ENCODE measurements around the gene NRF1. TPM values are rescaled to one million over a fixed set of nuclear protein-coding genes. Genes with fewer than 3 reads are reported as not detected.

The NRF1 gene
- total RNA-seq, 1 donor from 2014 or later = 6.6 TPM

- no peak for TF ChIP-seq CTCF (conservative IDR thresholded peaks at IDR 0.05; ENCODE audit: low read depth, low read length)
- DNase-seq (ENCODE audit: low read depth) = no peak
- no peak overlapping the region for H3K4me3 ChIP-seq (ENCODE audit: low read depth, low read length)
These were observed 135.5 kb downstream of the NRF1 start for GRCh38 chr7:129746857-129747529.

DNA sequence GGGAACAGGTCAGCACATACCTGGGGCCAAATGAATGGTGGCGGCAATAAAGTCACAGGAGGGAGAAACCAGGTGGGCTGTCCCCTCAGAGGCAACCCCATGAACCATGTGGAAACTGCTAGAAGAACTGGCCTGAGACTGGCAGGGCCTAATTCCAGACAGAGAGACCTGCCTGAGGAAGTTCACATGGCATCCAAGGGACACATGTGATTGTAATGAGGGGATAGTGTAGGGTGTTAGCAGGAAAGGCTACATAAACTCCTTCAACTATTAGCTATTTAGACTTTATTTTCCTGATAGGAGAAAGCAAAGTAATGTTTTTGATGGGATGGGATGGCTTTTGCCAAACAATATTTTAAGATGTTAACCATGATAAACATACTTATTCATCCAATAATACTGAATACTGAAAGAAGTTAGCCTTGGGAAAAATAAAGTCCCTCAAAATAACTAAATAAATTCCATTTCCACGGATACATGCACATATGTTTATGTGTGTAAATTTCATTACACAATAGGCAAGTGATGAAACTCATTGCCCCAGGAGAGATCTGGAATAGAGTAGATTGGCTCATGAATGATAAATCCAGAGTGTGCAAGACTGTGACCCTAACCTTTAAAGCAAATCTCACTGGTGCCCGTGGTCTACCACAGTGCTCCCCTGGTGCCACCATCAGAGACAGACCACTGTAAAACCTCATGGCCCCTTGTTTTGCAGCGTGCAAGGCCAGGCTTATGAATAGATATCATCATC is 137.0 kb downstream of the NRF1 start:
- no peak for DNase-seq (ENCODE audit: low read depth)
- no peak overlapping the region for H3K4me3 ChIP-seq (ENCODE audit: low read depth, low read length)
- no peak for TF ChIP-seq CTCF (conservative IDR thresholded peaks at IDR 0.05; ENCODE audit: low read depth, low read length)

DNA sequence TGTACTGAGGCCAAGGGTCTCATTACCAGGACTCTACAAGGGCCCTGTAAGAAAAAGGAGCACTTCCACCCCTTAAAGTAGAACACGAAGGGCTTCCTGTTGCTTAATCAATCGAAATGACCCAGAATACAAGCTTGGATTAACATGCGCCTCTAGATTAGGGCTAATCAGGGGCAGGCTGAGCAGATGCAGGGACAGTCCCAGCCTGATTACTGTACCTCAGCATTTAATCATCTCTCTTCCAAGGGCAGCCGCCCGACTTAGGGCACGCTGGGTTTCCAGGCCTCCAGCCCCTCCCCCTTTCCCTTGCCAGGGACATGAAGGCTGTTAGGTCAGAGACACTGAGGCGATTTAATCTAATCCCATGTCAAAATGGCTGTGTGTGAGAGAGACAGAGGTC is 138.6 kb downstream of the NRF1 start:
- no peak for DNase-seq (ENCODE audit: low read depth)
- H3K4me3 ChIP-seq (ENCODE audit: low read depth, low read length) = no peak overlapping the region
- TF ChIP-seq CTCF (conservative IDR thresholded peaks at IDR 0.05; ENCODE audit: low read depth, low read length) = no peak

DNA sequence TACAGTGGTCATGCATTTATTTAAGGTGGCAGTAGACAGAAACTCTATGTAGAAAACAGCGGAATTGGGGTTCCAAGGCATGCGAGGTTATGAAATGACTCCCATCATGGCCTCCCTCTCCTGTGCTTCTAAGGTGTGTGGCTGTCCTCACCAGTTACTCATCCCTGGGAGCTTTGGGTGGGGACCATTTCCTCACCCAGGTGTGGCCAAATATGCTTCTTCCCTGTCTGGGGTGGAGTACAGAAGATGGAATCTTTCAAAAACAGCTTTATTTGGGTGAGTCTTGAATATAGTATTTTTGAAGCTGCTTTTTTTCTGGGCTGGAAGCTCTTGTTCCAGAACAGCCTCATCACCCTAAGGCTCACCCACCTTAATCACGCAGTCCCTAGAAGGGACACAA is 139.0 kb downstream of the NRF1 start:
- TF ChIP-seq CTCF (conservative IDR thresholded peaks at IDR 0.05; ENCODE audit: low read depth, low read length) = no peak
- no peak overlapping the region for H3K4me3 ChIP-seq (ENCODE audit: low read depth, low read length)
- DNase-seq (ENCODE audit: low read depth) = no peak

GRCh38 chr7:129751916-129752315 is 140.4 kb downstream of the NRF1 start:
- TF ChIP-seq CTCF (conservative IDR thresholded peaks at IDR 0.05; ENCODE audit: low read depth, low read length) = no peak

DNA sequence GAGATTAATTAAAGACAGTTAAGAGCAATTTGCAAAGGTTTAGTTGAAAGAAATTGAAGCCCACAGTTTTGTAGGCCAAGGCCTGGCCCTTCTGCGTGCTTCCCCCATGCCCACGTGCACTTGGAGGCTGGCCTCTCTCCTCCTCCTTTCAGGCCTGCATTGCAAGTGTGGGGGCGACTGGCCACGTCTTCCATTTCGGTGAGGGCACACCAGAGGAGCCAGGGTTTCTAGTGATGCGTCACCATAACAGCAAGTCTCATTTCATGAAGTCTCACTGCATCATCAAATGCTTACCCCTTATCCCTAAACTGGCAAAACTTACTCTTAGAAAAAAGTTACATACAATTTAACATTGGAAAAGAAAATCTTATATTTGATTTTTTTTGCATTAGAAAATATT is 141.2 kb downstream of the NRF1 start:
- no peak for DNase-seq (ENCODE audit: low read depth)
- no peak overlapping the region for H3K4me3 ChIP-seq (ENCODE audit: low read depth, low read length)
- no peak for TF ChIP-seq CTCF (conservative IDR thresholded peaks at IDR 0.05; ENCODE audit: low read depth, low read length)

More at GRCh38 chr7:129751916-129752315, 140.4 kb downstream of the NRF1 start:
- H3K4me3 ChIP-seq (ENCODE audit: low read depth, low read length) = no peak overlapping the region
- DNase-seq (ENCODE audit: low read depth) = no peak
